HepG2 (cell line): Measurements from ENCODE around the gene RBM34. TPM values are rescaled to one million over a fixed set of nuclear protein-coding genes. Genes with fewer than 3 reads are reported as not detected.
A peak's percentile ranks its signal among the peaks of the same experiment; 100 is the strongest.

ENCODE experiments used
- BRD4 ChIP-seq: sonication (generic); formaldehyde crosslinking; IDR thresholded peaks from 2 replicates; pipeline ENCODE4 v1.4.0; 2020; ENCODE audit warnings: missing genetic modification reagents
- DNMT1 ChIP-seq: sonication (generic); formaldehyde crosslinking; IDR thresholded peaks from 2 replicates; pipeline ENCODE4 v1.5.1; 2020; ENCODE audit warnings: mild to moderate bottlenecking, missing genetic modification reagents
- NFRKB ChIP-seq: fragments of 450-650 bp; IDR thresholded peaks from 2 replicates; pipeline ENCODE4 v1.6.1; 2017
- RARG ChIP-seq: sonication (generic); formaldehyde crosslinking; IDR thresholded peaks from 2 replicates; pipeline ENCODE4 v1.4.0; 2020; ENCODE audit warnings: low read depth, mild to moderate bottlenecking, missing genetic modification reagents
- SKI ChIP-seq: fragments of 450-650 bp; IDR thresholded peaks from one replicate; pipeline ENCODE4 v1.6.1; 2018; ENCODE audit warnings: mild to moderate bottlenecking; ENCODE audit not compliant: partially characterized antibody
- ZIK1 ChIP-seq: sonication (generic); formaldehyde crosslinking; IDR thresholded peaks from 2 replicates; pipeline ENCODE4 v1.5.0; 2020; ENCODE audit warnings: mild to moderate bottlenecking, low read depth, missing genetic modification reagents, borderline replicate concordance
- ZNF274 ChIP-seq: sonication (generic); formaldehyde crosslinking; IDR thresholded peaks from 2 replicates; pipeline ENCODE4 v1.5.1; 2020; ENCODE audit warnings: mild to moderate bottlenecking, missing genetic modification reagents
- ZNF280B ChIP-seq: sonication (generic); formaldehyde crosslinking; IDR thresholded peaks from 2 replicates; pipeline ENCODE4 v1.5.0; 2020; ENCODE audit warnings: missing genetic modification reagents, mild to moderate bottlenecking, borderline replicate concordance
- ZNF367 ChIP-seq: sonication (generic); formaldehyde crosslinking; IDR thresholded peaks from 2 replicates; pipeline ENCODE4 v1.4.0; 2020; ENCODE audit warnings: missing genetic modification reagents, borderline replicate concordance
- ZNF460 ChIP-seq: sonication (generic); formaldehyde crosslinking; IDR thresholded peaks from 2 replicates; pipeline ENCODE4 v1.5.1; 2020; ENCODE audit warnings: missing genetic modification reagents, mild to moderate bottlenecking, borderline replicate concordance
- ZNF549 ChIP-seq: sonication (generic); formaldehyde crosslinking; IDR thresholded peaks from 2 replicates; pipeline ENCODE4 v1.5.0; 2020; ENCODE audit warnings: missing genetic modification reagents
- ZNF781 ChIP-seq: sonication (generic); formaldehyde crosslinking; IDR thresholded peaks from 2 replicates; pipeline ENCODE4 v1.5.1; 2020; ENCODE audit warnings: borderline replicate concordance, mild to moderate bottlenecking, missing genetic modification reagents; ENCODE audit errors: not compliant biosample characterization
- polyA plus RNA-seq, 8 experiments: library from polyadenylated mRNA; depleted of rRNA in 3 of 8; stranded (reverse) in 7 of 8; unstranded in 1 of 8; fragments of >200 nt; fragmentation: Illumina TruSeq in 4 of 8; extraction: Trizol in 4 of 8; gene quantifications; 2 replicates each; pipeline versions ENCODE4 v1.2.1 to v1.2.3, GENCODE V29; 2011 to 2016; ENCODE audit warnings: low read depth in 4 of 8, missing spikeins in 1 of 8, mixed read lengths in 1 of 8; ENCODE audit not compliant: insufficient read depth in 1 of 8
- total RNA-seq, 5 experiments: library from RNA; depleted of rRNA; stranded (reverse); fragments of >200 nt; fragmentation: Illumina TruSeq; extraction: Trizol; gene quantifications; 2 replicates each; pipeline ENCODE4 v1.2.3, GENCODE V29; 2016; ENCODE audit warnings: low read depth in 1 of 5
- TF ChIP-seq, protein P1 (sequence below): sonication (generic); formaldehyde crosslinking; IDR thresholded peaks from 2 replicates; pipeline ENCODE4 v1.5.1; 2020; ENCODE audit warnings: mild to moderate bottlenecking, missing genetic modification reagents, borderline replicate concordance
- TF ChIP-seq, protein P2 (sequence below): sonication (generic); formaldehyde crosslinking; IDR thresholded peaks from 2 replicates; pipeline ENCODE4 v1.5.1; 2020; ENCODE audit warnings: missing genetic modification reagents, mild to moderate bottlenecking, borderline replicate concordance
- TF ChIP-seq, protein P3 (sequence below): sonication (generic); formaldehyde crosslinking; conservative IDR thresholded peaks from 2 replicates; pipeline ENCODE4 v1.4.0; 2020; ENCODE audit warnings: missing genetic modification reagents

The RBM34 gene
- total and polyA plus RNA-seq, 2 of the 13 experiments (the other 11 are each of a cell fraction or from before 2014, with no cell fraction given): 34.7 to 73.0 TPM

GRCh38 chr1:235160957-235161684, at the start of gene RBM34 (continued):
- TF ChIP-seq, protein P1, sequence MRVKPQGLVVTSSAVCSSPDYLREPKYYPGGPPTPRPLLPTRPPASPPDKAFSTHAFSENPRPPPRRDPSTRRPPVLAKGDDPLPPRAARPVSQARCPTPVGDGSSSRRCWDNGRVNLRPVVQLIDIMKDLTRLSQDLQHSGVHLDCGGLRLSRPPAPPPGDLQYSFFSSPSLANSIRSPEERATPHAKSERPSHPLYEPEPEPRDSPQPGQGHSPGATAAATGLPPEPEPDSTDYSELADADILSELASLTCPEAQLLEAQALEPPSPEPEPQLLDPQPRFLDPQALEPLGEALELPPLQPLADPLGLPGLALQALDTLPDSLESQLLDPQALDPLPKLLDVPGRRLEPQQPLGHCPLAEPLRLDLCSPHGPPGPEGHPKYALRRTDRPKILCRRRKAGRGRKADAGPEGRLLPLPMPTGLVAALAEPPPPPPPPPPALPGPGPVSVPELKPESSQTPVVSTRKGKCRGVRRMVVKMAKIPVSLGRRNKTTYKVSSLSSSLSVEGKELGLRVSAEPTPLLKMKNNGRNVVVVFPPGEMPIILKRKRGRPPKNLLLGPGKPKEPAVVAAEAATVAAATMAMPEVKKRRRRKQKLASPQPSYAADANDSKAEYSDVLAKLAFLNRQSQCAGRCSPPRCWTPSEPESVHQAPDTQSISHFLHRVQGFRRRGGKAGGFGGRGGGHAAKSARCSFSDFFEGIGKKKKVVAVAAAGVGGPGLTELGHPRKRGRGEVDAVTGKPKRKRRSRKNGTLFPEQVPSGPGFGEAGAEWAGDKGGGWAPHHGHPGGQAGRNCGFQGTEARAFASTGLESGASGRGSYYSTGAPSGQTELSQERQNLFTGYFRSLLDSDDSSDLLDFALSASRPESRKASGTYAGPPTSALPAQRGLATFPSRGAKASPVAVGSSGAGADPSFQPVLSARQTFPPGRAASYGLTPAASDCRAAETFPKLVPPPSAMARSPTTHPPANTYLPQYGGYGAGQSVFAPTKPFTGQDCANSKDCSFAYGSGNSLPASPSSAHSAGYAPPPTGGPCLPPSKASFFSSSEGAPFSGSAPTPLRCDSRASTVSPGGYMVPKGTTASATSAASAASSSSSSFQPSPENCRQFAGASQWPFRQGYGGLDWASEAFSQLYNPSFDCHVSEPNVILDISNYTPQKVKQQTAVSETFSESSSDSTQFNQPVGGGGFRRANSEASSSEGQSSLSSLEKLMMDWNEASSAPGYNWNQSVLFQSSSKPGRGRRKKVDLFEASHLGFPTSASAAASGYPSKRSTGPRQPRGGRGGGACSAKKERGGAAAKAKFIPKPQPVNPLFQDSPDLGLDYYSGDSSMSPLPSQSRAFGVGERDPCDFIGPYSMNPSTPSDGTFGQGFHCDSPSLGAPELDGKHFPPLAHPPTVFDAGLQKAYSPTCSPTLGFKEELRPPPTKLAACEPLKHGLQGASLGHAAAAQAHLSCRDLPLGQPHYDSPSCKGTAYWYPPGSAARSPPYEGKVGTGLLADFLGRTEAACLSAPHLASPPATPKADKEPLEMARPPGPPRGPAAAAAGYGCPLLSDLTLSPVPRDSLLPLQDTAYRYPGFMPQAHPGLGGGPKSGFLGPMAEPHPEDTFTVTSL (CRISPR knock-in tag): peak; percentile 57; the same call in 1 of the 2 replicates
- TF ChIP-seq NFRKB (no peak), ZNF460 (CRISPR knock-in tag) (no peak), SKI (peak; percentile 40), DNMT1 (CRISPR knock-in tag) (no peak), BRD4 (CRISPR knock-in tag) (peak; percentile 83), ZNF274 (CRISPR knock-in tag) (peak; percentile 94), ZNF781 (CRISPR knock-in tag) (peak; percentile 93), ZIK1 (CRISPR knock-in tag) (peak; percentile 94), ZNF367 (CRISPR knock-in tag) (peak; percentile 90; the same call in 1 of the 2 replicates), ZNF280B (CRISPR knock-in tag) (peak; percentile 96), RARG (CRISPR knock-in tag) (peak; percentile 86; the same call in 1 of the 2 replicates), ZNF549 (no peak)
- TF ChIP-seq, protein P2, sequence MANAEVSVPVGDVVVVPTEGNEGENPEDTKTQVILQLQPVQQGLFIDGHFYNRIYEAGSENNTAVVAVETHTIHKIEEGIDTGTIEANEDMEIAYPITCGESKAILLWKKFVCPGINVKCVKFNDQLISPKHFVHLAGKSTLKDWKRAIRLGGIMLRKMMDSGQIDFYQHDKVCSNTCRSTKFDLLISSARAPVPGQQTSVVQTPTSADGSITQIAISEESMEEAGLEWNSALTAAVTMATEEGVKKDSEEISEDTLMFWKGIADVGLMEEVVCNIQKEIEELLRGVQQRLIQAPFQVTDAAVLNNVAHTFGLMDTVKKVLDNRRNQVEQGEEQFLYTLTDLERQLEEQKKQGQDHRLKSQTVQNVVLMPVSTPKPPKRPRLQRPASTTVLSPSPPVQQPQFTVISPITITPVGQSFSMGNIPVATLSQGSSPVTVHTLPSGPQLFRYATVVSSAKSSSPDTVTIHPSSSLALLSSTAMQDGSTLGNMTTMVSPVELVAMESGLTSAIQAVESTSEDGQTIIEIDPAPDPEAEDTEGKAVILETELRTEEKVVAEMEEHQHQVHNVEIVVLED: peak; percentile 68
- TF ChIP-seq, protein P3, sequence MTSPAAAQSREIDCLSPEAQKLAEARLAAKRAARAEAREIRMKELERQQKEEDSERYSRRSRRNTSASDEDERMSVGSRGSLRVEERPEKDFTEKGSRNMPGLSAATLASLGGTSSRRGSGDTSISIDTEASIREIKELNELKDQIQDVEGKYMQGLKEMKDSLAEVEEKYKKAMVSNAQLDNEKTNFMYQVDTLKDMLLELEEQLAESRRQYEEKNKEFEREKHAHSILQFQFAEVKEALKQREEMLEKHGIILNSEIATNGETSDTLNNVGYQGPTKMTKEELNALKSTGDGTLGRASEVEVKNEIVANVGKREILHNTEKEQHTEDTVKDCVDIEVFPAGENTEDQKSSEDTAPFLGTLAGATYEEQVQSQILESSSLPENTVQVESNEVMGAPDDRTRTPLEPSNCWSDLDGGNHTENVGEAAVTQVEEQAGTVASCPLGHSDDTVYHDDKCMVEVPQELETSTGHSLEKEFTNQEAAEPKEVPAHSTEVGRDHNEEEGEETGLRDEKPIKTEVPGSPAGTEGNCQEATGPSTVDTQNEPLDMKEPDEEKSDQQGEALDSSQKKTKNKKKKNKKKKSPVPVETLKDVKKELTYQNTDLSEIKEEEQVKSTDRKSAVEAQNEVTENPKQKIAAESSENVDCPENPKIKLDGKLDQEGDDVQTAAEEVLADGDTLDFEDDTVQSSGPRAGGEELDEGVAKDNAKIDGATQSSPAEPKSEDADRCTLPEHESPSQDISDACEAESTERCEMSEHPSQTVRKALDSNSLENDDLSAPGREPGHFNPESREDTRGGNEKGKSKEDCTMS (CRISPR knock-in tag): no peak
